Measurements from ENCODE around the gene PSMD1.

DNA sequence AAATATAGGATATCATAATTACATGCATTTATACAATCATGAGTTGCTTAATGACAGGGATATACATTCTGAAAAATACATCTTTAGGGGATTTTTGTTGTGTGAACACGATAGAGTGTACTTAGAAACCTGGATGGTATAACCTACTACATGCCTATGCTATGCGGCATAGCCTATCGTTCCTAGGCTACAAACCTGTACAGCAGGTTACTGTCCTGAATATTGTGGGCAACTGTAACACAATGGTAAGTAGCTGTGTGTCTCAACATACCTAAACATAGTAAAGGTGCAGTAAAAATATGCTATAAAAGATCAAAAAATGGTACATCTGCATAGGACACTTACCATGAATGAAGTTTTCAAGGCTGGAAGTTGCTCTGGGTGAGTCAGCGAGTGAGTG, 12.9 kb upstream of the PSMD1 start:
- TF ChIP-seq REST (IDR thresholded peaks at IDR 0.05; ENCODE audit: insufficient read depth in 1 of 2, low read depth in 2 of 2, low read length in 2 of 2) (no peak), POLR2AphosphoS5 (IDR thresholded peaks at IDR 0.05; ENCODE audit: low read depth, low read length) (no peak), SIN3A (IDR thresholded peaks at IDR 0.05; ENCODE audit: borderline replicate concordance, insufficient read depth, low read length) (no peak)

All from PFSK-1 (cell line).